Kidney epithelial cell (primary cell): Measurements from ENCODE around the gene KCNMB2. TPM values are rescaled to one million over a fixed set of nuclear protein-coding genes. Genes with fewer than 3 reads are reported as not detected.

ENCODE experiments used
- DNase-seq: peaks from one replicate; pipeline ENCODE4 v3.0.0-alpha.2; 2010; ENCODE audit warnings: low read depth
- H3K27me3 ChIP-seq: 2 replicates; pipeline ENCODE4 v1.6.0; 2011; ENCODE audit warnings: low read length; ENCODE audit not compliant: control insufficient read depth, insufficient read depth
- H3K36me3 ChIP-seq: 2 replicates; pipeline ENCODE4 v1.5.1; 2011; ENCODE audit warnings: low read length; ENCODE audit not compliant: control insufficient read depth, insufficient read depth
- H3K4me3 ChIP-seq: 2 replicates; pipeline ENCODE4 v1.5.1; 2011; ENCODE audit warnings: low read depth, mild to moderate bottlenecking, control low read depth, low read length
- CTCF ChIP-seq: IDR thresholded peaks from 2 replicates; pipeline ENCODE4 v1.5.1; 2011; ENCODE audit warnings: mild to moderate bottlenecking, moderate library complexity, low read length, control low read depth, inconsistent platforms; ENCODE audit not compliant: insufficient read depth, poor library complexity, severe bottlenecking
- total RNA-seq: library from RNA; depleted of rRNA; stranded (reverse); fragments of >200 nt; gene quantifications from 2 replicates; pipeline ENCODE4 v1.2.3, GENCODE V29; 2015

Gene KCNMB2
- total RNA-seq, 1 donor from 2014 or later: 3.6 TPM

GRCh38 chr3:178507507-178508442, 28.5 kb upstream of the KCNMB2 start:
- H3K36me3 ChIP-seq: no peaks in the 10 kb centered on the region
- H3K4me3 ChIP-seq: no peak overlapping the region
- TF ChIP-seq CTCF: no peak
- no peak for DNase-seq
- no peaks in the 10 kb centered on the region for H3K27me3 ChIP-seq

DNA sequence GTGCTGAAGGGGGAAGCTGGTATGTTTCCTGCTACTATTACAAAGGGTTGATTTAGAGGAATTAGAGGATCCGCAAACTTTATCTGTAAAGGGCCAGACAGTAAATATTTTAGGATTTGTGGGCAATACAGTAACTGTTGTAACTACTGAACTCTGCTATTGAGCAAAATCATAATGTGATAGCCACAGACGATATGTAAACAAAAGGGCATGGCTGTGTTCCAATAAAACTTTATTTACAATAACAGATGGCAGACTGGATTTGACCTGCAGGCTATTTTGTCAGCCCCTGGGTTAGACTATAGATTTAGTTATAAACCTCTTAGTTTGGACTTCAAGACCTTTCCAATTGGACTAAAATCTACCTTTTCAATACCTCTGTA, 27.8 kb upstream of the KCNMB2 start:
- no peak for DNase-seq
- H3K4me3 ChIP-seq: no peak overlapping the region
- TF ChIP-seq CTCF: no peak
- H3K27me3 ChIP-seq: no peaks in the 10 kb centered on the region
- H3K36me3 ChIP-seq: no peaks in the 10 kb centered on the region

DNA sequence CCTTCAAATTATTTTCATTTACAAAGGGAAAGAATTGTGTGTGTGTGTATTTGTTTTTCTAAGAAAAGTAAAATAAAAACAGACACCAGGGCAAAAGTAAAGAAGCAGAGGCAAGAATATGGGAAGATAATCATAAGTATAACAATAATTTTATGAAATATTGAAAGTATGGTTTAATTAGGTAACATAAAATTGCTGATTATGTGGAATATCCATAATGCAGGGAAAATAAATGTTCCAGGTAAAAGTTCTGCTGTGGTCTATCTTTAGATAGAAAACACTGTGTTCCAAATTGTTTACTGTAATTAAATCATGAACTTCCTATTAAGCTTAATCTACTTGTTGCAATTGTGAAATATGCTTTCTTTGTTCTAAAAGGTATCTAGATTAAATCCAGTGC, 25.7 kb upstream of the KCNMB2 start:
- Histone ChIP-seq H3K4me3 (no peak overlapping the region), H3K27me3 (no peaks in the 10 kb centered on the region), H3K36me3 (no peaks in the 10 kb centered on the region)
- no peak for DNase-seq
- no peak for TF ChIP-seq CTCF

DNA sequence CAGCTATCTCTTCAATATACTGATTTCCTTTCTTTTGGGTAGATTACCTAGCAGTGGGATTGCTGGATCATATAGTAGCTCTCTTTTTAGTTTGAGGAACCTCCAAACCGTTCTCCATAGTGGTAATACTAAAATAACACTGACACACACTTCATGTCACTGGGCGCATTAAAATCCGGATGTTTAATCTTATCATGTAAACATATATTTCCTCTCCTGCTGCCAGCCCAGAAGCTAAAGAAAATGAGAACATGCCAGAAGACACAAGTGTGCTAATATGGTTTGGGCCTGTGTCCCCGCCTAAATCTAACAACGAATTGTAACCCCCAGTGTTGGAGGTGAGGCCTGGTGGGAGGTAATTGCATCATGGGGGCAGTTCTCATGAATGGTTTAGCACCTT, 23.6 kb upstream of the KCNMB2 start:
- DNase-seq: no peak
- no peak for TF ChIP-seq CTCF
- Histone ChIP-seq H3K36me3 (no peaks in the 10 kb centered on the region), H3K4me3 (no peak overlapping the region), H3K27me3 (no peaks in the 10 kb centered on the region)

GRCh38 chr3:178513546-178514380, 22.5 kb upstream of the KCNMB2 start:
- no peaks in the 10 kb centered on the region for H3K27me3 ChIP-seq
- DNase-seq: no peak
- TF ChIP-seq CTCF: no peak
- no peaks in the 10 kb centered on the region for H3K36me3 ChIP-seq
- H3K4me3 ChIP-seq: no peak overlapping the region
